ENCODE results near the gene B3GAT2.

B3GAT2 gene

DNA sequence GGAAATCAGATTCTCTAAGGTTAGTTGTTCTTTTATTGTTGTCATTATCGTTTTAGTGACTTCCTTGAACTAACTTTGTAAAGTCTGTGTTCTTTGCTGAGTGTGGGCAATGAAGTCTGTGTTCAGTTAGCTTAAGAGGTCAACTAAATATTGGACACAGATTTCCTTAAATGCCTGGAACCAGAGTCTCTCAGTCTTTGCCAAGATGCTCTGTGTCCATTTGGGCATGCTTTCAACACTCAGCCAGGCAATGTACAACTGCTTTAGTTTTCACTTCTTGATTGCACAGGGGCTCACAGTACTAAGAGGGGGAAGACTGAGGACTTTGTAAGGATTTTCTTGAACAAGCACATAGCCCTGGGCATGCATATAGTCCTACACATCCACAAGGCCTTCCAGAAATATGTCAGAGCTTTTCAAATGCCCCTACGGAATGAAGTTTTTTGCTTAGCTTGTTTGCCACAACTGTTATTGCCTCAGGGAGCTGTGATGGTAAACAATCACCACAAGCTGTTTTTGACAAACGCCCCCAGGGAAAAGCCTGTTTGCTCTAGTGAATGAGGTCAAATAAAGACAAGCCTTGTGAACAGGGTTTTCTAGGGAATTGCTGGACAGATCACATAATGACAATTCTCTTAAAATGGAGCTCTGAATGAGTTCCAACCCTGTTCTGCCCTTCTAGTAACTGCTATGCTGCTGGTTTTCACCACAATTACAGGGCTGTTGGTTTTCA lies 82.5 kb downstream of the B3GAT2 start:
- Mint-ChIP-seq H3K36me3 (ENCODE audit: low read depth) (peaks cover 13% of the 10 kb centered on the region), H3K27ac (no peak overlapping the region), H3K4me3 (no peak overlapping the region), H3K9me3 (peaks cover 22% of the 10 kb centered on the region), H3K27me3 (ENCODE audit: low read depth) (no peaks in the 10 kb centered on the region), H3K4me1 (no peaks in the 10 kb centered on the region)
- TF ChIP-seq, protein P1, sequence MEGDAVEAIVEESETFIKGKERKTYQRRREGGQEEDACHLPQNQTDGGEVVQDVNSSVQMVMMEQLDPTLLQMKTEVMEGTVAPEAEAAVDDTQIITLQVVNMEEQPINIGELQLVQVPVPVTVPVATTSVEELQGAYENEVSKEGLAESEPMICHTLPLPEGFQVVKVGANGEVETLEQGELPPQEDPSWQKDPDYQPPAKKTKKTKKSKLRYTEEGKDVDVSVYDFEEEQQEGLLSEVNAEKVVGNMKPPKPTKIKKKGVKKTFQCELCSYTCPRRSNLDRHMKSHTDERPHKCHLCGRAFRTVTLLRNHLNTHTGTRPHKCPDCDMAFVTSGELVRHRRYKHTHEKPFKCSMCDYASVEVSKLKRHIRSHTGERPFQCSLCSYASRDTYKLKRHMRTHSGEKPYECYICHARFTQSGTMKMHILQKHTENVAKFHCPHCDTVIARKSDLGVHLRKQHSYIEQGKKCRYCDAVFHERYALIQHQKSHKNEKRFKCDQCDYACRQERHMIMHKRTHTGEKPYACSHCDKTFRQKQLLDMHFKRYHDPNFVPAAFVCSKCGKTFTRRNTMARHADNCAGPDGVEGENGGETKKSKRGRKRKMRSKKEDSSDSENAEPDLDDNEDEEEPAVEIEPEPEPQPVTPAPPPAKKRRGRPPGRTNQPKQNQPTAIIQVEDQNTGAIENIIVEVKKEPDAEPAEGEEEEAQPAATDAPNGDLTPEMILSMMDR (IDR thresholded peaks at IDR 0.05; ENCODE audit: unreplicated experiment in 3 of 3): no peak

DNA sequence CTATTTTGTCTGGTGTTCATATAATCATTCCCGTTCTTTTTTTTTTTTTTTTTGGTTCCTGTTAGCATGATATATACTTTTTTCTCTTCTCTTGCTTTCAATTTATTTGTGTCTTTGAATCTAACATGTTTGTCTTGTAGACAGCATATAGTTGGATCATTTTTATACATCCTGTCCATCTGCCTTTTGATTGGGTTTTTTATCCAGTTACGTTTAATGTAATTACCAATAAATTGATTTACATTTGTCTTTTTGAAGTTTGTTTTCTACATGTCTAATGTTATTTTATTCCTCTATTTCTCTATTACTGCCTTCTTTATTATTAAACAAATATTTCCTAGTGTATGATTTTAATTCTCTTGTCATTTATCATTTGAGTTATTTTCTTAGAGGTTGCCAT lies 84.4 kb downstream of the B3GAT2 start:
- H3K36me3 Mint-ChIP-seq (ENCODE audit: low read depth): peaks cover 13% of the 10 kb centered on the region
- peaks cover 24% of the 10 kb centered on the region for H3K9me3 Mint-ChIP-seq

GRCh38 chr6:70864401-70864800 lies 92.5 kb downstream of the B3GAT2 start:
- H3K4me1 Mint-ChIP-seq: no peaks in the 10 kb centered on the region
- TF ChIP-seq, protein P1 (IDR thresholded peaks at IDR 0.05; ENCODE audit: unreplicated experiment in 3 of 3): no peak
- no peaks in the 10 kb centered on the region for H3K27me3 Mint-ChIP-seq (ENCODE audit: low read depth)
- H3K36me3 Mint-ChIP-seq (ENCODE audit: low read depth): peaks cover 7% of the 10 kb centered on the region
- peaks cover 2% of the 10 kb centered on the region for H3K9me3 Mint-ChIP-seq
- H3K27ac Mint-ChIP-seq: no peak overlapping the region
- H3K4me3 Mint-ChIP-seq: no peak overlapping the region

More for the DNA sequence above, 84.4 kb downstream of the B3GAT2 start:
- Mint-ChIP-seq H3K27me3 (ENCODE audit: low read depth) (no peaks in the 10 kb centered on the region), H3K27ac (no peak overlapping the region), H3K4me3 (no peak overlapping the region), H3K4me1 (no peaks in the 10 kb centered on the region)
- TF ChIP-seq, protein P1 (IDR thresholded peaks at IDR 0.05; ENCODE audit: unreplicated experiment in 3 of 3): no peak

GRCh38 chr6:70863343-70863742 lies 93.5 kb downstream of the B3GAT2 start:
- no peak overlapping the region for H3K4me3 Mint-ChIP-seq
- no peak overlapping the region for H3K27ac Mint-ChIP-seq
- H3K36me3 Mint-ChIP-seq (ENCODE audit: low read depth): peaks cover 7% of the 10 kb centered on the region
- no peaks in the 10 kb centered on the region for H3K9me3 Mint-ChIP-seq
- H3K4me1 Mint-ChIP-seq: no peaks in the 10 kb centered on the region
- TF ChIP-seq, protein P1 (IDR thresholded peaks at IDR 0.05; ENCODE audit: unreplicated experiment in 3 of 3): no peak
- H3K27me3 Mint-ChIP-seq (ENCODE audit: low read depth): no peaks in the 10 kb centered on the region

- no peaks in the 10 kb centered on the region for H3K4me1 Mint-ChIP-seq
- no peaks in the 10 kb centered on the region for H3K9me3 Mint-ChIP-seq
- H3K27me3 Mint-ChIP-seq (ENCODE audit: low read depth): no peaks in the 10 kb centered on the region
- H3K4me3 Mint-ChIP-seq: no peak overlapping the region
- H3K36me3 Mint-ChIP-seq (ENCODE audit: low read depth): peaks cover 7% of the 10 kb centered on the region
- TF ChIP-seq, protein P1 (IDR thresholded peaks at IDR 0.05; ENCODE audit: unreplicated experiment in 3 of 3): no peak
- H3K27ac Mint-ChIP-seq: no peak overlapping the region
Observed at GRCh38 chr6:70860920-70861319, 95.9 kb downstream of the B3GAT2 start.

GRCh38 chr6:70860045-70860444 lies 96.8 kb downstream of the B3GAT2 start:
- TF ChIP-seq, protein P1 (IDR thresholded peaks at IDR 0.05; ENCODE audit: unreplicated experiment in 3 of 3): no peak
- Mint-ChIP-seq H3K36me3 (ENCODE audit: low read depth) (peaks cover 7% of the 10 kb centered on the region), H3K9me3 (no peaks in the 10 kb centered on the region), H3K27me3 (ENCODE audit: low read depth) (no peaks in the 10 kb centered on the region), H3K4me3 (no peak overlapping the region), H3K27ac (no peak overlapping the region), H3K4me1 (no peaks in the 10 kb centered on the region)

Measured in nephron (organoid).